ENCODE data around the gene UNC119B.
"Not testable (repeated sequence)": the region's sequence is repeated elsewhere in the genome, so short reads cannot be mapped to it uniquely, and the experiment has no call there.

The UNC119B gene

DNA sequence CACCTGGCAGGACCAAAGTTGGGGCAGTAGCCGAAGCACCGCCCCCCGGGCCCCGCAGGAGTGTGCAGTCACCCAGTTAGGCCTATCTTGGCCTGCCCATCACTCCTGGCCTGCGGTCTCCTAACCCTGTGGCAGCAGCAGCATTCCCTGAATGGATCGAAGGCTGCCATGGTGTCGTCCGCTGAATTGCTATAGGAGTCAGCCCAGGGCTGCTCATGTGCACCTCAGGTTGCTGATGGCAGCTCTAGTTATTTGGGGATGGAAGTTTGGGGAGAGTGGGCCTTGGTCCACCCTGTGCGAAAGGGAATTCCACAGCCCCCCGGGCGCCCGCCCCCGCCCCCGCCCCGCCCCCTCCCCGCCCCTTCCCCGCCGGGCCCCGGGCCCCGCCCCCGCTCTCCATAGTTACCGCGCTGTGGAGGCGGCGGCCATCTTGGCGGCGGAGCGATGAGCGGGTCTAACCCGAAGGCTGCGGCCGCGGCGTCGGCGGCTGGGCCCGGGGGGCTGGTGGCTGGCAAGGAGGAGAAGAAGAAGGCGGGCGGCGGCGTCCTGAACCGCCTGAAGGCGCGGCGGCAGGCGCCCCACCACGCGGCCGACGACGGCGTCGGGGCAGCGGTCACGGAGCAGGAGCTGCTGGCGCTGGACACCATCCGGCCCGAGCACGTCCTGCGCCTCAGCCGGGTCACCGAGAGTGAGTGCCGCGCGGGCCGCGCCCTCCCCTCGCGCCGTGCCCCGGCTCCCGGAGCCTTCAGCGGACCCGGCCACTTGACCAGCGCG, at the start of gene UNC119B:
Gene UNC119B (plus strand): TSS at position 428 of the 774 bp plus-strand sequence. CDS start 17 bp downstream, at position 445.
- peak; percentile 67 for DNase-seq (ENCODE audit: low spot score)

DNA sequence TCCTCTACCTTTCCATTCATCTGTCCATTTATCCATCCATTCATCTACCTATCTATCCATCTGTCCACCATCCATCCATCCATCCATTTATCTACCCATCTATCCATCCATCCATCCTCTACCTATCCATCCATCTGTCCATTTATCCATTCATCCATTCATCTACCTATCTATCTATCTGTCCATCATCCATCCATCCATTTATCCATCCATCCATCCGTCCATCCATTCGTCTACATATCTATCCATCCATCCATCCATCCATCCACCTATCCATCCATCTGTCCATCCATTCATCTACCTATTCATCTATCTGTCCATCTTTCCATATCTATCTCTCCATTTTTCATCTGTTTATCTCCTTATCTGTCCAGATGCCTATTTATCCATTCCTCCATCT, 48.8 kb upstream of the UNC119B start:
- DNase-seq (ENCODE audit: low spot score), result no peak

DNA sequence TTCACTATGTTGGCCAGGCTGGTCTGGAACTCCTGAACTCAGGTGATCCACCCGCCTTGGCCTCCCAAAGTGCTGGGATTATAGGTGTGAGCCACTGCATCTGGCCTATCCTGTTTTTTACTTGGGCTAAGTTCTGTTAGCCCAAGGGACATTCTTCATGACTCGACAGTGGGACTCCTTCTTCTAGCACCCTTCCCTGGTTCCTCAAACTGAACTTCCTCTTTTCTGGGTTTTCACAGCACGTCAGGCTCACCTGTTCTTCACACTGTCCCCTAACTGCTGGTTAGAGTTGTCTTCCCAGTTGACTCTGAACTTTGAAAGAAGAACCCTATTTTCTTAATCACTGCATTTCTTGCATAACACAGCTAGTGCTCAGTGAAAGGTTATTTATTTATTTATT, 47.4 kb upstream of the UNC119B start:
- no peak for DNase-seq (ENCODE audit: low spot score)

DNA sequence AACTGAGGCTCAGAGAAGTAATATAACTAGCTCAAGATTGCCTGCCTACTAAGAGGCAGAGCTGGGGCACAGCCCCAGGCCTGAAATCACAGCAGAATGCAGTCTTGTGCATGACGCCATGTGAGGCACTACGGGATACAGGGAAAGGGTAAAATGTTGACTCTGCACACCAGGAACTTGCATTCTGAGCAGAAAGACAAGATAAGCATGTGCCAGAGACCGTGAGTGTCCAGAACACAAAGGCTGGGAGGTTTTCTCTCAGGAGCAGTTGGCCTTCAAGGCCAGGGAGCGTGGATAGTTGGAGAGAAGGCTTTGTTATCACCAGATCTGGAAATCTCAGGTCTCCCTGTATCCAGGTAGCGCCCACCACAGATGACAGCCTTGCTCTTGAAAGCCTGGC, 46.5 kb upstream of the UNC119B start:
- no peak for DNase-seq (ENCODE audit: low spot score)

DNA sequence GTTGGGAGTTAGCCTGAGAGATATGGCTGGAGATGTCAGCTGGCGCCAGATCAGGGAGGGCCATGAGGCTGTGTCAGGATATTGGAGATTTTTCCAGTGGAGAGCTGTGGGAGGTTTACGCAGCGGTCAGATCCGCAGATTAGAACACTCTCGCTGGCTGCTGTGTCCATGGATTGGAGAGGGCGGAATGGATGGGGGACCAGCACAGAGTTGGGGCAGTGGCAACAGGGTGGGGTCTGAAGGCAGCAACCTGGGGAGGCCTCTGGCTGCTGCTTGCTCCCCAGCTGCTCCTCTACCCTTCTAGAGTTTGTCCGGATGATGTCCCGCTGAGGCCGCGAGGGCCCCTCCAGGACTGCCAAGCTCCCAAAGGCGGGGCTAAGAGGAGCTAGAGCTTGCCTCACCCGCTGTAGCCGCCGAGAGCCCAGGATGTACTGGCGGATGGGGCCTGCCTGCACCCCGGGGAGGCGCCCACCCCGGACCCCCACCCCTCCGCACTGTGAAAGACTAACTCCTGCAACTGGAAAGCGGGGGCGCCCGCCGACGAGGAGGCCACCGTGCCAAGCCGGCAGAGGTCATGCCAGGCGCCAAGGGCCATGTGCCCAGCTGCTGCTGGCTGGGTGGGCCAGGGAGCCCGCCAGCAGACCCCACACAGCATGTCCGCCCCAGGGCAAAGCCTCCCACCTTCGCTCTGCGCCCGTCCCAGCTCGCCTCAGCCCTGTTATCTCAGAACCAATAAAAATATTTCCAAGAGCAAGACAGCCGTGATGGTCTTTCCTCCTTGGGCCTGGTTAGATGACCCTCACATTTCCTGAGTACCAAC, 43.5 kb upstream of the UNC119B start:
- DNase-seq (ENCODE audit: low spot score), result no peak

DNA sequence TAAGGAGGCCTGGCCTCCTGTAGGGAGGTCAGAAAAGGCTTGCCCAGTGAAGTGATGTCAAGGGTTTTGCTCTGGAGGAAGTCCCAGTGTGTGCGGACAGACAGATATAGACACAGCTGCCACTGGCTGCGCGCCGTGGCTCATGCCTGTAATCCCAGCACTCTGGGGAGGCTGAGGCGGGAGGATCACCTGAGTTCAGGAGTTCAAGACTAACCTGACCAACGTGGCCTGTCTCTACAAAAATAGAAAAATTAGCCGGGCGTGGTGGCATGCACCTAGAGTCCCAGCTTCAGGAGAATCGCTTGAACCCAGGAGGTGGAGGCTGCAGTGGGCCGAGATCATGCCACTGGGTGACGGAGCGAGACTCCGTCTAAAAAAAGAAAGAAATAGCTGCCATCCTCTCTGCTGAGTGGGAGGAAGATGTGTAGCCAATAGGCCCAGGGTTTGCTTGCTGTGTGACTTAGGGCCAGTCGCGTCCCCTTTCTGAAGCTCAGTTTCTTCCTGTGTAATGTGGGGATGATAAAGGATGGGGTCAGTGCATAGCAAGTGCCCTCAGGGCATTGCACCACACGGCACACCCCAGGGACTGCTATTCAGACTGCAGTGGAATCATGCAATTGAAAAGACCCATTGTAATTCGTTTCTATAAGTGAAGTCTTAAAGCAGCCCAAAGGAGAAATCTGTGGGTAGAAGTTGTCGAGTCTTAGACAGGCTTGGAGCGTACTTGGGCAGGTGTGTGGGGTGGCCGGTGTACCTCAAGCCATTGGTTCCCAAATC, 42.0 kb upstream of the UNC119B start:
- DNase-seq (ENCODE audit: low spot score), result no peak

DNA sequence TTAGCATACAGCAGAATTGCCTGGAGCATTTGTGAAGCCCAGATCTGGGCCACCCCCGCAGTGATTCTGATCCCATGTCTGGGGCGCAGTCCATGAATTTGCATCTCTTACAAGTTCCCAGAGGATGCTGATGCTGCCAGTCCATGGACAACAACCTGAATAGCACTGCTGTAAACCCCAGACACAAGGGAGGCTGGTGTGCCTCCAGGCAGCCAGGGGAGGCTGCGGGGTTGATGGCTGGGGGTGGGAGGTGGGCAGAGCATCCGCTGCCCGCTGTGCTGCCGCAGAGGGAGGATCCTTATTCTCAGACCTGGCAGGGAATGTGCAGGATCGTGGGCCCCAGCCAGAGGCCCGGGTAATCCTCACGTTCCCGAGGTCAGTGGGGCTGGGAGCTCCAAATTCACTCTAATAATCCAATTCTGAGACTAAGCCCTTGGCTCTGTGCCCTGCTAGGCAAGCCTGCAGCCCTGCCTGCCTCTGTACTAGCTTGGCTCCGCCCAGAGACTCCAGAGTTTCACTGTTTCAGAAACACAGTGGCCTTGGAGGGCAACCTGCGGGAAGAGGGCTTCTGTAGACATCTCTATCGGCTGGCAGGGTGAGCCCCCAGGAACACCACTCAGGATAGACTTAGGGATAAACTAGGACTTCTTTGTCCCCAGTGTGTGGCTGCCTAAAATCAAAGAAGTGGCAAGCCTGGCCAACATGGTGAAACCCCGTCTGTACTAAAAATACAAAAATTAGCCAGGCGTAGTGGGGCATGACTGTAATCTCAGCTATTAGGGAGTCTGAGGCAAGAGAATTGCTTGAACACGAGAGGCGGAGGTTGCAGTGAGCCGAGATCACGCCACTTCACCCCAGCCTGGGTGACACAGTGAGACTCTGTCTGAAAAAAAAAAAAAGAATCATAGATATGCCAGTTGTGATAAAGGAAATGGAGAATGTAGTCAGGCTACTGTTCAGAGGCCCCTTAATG, 41.1 kb upstream of the UNC119B start:
- DNase-seq (ENCODE audit: low spot score), result no peak

DNA sequence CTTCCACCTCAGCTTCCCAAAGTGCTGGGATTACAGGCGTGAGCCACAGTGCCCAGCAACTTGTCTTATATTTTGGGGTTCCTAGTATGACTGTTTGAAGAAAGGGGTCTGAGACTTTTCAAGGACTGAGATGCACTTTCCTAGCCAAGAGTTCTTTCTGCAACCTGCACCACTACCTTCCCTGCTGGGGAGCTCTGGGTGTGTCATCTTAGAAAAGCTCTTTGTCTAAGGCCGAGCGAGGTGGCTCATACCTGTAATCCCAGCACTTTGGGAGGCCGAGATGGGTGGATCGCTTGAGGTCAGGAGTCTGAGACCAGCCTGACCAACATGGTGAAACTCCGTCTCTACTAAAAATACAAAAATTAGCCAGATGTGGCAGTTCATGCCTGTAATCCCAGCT, 40.0 kb upstream of the UNC119B start:
- DNase-seq (ENCODE audit: low spot score), result not testable (repeated sequence)

DNA sequence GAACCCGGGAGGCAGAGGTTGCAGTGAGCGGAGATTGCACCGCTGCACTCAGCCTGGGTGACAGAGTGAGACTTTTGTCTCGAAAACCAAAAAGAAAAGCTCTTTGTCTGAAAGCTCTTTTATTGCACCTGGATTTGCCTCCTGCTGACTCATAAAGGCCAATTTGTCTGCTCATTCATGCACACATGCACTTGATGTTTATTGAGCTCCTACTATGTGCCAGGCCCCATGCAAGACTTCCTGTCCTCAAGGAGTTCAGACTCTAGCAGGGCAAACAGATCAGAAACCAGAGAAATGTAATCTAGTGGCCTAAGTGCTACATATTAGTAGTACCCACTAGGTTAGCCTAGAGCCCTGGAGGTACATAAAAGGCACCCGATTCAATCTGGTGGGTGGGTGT, 39.6 kb upstream of the UNC119B start:
- no peak for DNase-seq (ENCODE audit: low spot score)

DNA sequence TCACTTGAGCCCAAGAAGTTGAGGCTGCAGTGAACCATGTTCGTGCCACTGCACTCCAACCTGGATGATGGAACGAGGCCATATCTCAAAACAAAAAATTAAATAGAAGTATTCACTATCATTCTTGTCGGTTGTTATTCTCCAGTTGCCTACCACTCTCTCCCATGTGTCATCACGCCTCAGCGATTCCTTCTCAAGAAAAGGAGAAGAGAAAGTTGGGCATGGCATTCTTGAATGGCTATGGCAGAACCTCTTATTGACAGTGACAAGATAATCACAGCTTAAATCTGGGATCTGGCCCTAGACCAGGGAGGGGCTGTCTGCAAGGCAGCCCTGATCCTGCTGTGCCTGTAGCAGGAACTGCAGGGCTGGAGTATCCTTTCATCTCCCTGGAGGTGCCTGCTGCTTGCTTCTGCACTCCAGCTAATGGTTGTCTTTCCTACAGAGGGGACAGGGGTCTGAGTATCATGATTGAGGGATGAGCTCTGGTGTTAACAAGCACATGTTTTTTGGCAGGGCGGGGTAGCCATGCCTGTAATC, 36.1 kb upstream of the UNC119B start:
- DNase-seq (ENCODE audit: low spot score), result no peak

DNA sequence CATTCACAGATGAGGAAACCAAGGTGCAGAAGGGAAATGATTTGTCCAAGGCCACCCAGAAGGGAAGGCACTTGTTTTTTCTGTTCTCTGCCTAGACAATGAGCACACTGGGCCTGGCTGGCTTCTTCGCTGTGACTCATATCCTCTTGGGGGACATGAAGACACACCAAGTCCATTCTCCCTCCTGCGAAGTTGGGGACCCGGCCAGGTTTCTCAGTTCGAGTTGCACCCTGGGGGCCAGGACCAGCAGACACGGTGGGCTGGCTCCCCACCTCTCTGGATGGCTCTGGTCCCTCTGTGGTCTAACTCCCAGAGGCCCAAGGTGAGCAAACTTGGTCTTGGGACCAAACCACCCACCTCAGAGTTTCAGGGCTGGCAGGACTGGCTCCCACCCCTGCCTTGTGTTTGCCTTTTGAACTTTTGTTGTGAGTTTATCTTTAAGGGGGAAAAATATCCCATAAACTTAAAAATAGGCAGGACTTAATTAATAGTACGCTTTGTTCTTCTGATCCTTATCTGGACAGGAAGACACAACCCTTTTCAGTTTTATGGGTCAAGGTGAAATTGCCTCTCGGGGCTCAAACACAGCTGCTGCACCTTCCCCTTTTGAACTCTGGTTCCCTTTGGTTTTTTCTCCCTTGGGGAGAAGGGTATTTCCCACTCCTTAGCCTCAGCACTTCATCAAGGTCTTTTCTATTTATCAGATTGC, 32.3 kb upstream of the UNC119B start:
- no peak for DNase-seq (ENCODE audit: low spot score)

DNA sequence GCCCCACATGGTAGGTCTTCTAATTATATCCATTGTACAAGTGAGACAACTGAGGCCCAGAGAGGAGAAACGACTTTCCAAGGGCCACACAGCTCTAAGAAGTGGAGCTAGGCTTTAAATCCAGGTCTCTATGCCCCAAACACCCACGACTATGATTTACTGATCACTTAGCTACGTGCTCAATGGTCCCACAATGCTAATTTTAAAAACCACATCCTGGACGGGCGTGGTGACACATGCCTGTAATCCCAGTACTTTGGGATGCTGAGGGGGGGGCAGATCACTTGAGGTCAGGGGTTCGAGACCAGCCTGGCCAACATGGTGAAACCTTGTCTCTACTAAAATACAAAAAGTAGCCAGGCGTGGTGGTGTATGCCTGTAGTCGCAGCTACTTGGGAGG, 31.7 kb upstream of the UNC119B start:
- no peak for DNase-seq (ENCODE audit: low spot score)

DNA sequence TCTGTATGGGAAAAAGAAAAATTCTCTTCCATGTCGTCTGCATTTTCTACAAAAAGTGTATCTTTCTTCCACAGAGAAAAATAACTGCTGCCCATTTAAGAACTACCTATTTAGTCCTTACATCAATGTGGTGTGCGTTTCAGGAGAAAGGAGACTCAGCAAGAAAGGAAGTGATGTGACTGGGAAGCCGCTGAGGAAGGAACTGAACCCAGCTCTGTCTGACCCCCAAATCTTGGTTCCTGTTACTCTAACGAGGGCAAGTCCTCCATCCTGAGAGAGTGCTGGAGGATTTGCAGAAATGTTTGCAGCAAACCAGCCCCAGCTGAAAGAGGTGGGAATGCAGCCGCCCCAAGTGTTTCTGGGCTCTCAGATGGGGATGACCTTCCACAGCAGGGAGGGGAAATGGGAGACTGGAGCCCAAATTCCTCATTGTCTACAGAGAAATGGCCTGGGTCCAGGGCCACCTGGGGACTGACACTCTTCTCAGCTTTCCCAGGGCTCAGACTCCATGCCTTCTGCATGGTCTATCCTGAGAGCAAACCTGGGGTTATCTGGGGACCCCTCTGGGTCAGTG, 30.0 kb upstream of the UNC119B start:
- no peak for DNase-seq (ENCODE audit: low spot score)

DNA sequence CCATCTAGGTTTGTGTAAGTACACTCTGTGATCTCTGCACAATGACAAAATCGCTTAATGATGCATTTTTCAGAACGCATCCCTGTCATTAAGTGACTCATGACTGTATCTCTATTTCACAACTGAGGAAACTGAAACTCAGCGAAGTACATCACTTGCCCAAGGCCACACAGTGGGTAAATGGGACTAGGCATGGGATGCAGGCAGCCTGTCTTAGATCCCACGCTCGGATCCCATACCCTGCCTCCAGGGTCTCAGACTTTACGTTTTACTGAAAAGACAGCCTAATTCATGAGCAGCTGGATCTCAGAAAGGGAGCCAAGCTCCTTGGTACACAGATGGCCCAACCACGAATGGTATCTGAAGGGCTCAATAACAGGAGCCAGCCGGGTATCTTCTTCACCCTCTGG, 25.7 kb upstream of the UNC119B start:
- no peak for DNase-seq (ENCODE audit: low spot score)

DNA sequence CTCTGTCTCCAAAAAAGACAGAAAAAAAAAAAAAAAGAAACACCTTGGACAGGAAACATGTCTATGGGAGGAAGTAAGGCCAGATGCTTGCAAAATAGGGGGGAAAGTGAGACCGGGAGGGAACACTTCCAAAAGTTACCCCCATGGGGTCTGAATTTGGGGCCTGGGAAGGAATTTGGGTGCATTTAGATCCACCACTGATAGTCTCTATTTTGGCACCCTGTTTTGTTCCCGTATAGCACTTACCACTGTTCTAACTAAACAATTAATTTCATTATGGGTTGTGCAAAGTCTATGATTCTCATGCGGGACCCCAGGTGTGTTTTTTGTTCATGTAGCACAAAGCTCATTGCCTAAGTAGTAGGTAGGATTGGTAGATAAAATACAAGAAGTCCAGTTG, 24.7 kb upstream of the UNC119B start:
- no peak for DNase-seq (ENCODE audit: low spot score)

DNA sequence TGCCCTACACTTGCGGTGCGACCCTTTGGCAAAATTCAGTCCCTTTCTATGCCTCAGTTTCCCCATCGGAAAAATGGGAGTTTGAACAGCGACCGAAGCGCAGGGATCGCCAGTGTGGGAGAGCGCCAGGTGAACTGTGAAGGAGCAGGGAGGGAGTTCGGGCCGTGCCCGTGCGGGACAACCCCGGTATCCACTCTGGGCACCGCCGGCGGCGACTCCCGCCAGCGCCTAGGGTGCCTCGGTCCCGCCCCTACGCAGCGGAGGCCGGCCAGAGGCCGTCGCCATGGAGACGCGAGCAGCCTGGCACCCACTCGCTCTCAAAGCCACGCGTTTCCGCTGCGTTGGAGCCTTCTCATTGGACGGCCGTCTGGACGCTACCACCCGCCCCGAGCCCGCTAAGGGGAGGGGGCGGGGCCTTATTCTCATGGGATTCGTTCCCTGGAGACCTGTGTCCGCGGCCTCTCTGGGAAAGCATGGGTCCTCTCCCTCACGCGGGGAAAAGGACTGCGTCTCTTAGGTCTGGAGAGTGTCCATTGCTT, 24.0 kb upstream of the UNC119B start:
- peak; percentile 97 for DNase-seq (ENCODE audit: low spot score)

DNA sequence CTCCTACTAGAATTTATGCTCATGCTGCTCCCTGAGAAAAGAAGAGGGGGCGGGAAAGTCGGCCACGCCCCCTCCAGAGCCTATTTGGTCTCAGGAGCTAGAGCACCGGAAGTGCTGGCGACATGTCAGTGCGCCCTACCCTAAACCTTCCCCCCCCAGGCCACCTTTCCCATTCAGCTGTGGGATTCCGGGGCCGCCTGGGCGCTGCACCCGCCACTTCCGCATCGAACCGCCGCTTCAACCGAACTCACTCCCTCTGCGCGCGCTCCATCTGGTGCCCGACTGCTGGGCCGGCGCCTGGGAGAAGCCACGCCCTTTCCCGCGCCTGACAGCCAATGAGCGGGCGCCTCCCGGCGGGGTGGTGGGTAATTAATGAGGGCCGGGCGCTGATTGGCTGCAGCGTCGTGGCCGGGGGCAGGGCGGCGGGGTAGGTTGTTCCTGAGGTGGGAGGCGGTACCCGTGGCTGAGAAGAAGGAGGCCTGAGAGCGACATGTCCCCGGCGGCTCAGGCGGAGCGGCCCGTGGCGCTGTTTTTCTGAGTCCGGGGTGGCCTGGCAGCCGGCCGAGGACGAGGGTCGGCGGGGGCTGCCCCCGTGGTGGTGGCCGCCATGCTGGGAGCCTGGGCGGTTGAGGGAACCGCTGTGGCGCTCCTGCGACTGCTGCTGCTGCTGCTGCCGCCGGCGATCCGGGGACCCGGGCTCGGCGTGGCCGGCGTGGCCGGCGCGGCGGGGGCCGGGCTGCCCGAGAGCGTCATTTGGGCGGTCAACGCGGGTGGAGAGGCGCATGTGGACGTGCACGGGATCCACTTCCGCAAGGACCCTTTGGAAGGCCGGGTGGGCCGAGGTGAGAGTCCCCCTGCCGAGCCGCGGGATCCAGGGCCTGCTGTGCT, 23.3 kb upstream of the UNC119B start, which contains the start of gene MLEC:
Gene MLEC (plus strand): TSS at position 460 of the 888 bp plus-strand sequence. CDS start 148 bp downstream, at position 608.
- DNase-seq (ENCODE audit: low spot score), result peak; percentile 99

DNA sequence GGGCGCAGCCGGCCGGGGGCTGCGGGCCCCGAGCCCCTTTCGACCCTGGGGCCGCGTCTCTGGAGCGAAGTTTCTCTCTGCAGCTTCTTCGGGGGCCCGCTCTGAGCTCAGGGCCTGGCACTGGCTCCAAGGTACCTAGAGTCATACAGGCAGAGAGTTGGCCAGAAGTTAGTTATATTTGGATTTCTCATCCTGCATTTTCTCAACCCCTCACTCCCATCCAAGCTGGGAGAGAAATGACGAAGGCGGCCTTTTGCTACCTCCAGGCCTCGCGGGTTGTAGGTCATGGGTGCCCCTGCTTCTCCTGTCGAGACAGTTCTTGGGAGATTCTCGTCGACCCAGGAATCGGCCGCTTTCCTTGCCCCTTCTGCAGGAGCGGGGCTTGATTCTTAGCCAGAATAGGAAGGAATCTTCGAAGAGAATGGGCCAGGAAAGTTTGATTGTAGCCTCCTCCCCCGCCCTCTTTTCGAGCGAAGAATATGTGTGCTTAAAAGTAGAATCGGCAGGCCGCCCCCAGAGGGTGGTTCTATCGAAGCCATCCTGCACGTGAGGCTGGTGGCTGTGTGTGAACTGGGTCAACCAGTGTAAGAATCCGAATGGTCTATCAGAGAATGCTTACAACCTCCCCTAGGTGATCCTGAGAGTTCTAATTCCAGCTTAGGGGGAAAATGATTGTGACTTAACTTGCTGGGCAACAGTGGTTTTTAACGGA, 22.5 kb upstream of the UNC119B start:
- peak; percentile 16 for DNase-seq (ENCODE audit: low spot score)
